Central memory CD4-positive, alpha-beta T cell (primary cell): ENCODE results near the gene EFHC1.
"Not testable (repeated sequence)": the region's sequence is repeated elsewhere in the genome, so short reads cannot be mapped to it uniquely, and the experiment has no call there.

Experiments
- DNase-seq: peaks from one replicate; pipeline ENCODE4 v3.0.0; 2022

Gene EFHC1

GRCh38 chr6:52461194-52461593 is 41.1 kb downstream of the EFHC1 start:
- not testable (repeated sequence) for DNase-seq

- DNase-seq: no peak
Measured at GRCh38 chr6:52474173-52474572, 54.0 kb downstream of the EFHC1 start.

GRCh38 chr6:52475307-52475706 is 55.2 kb downstream of the EFHC1 start:
- no peak for DNase-seq

- no peak for DNase-seq
Measured at GRCh38 chr6:52482903-52483670, 62.9 kb downstream of the EFHC1 start.

- DNase-seq: no peak
Measured at GRCh38 chr6:52483671-52484003, 63.5 kb downstream of the EFHC1 start.

- no peak for DNase-seq
Measured at GRCh38 chr6:52489881-52490280, 69.7 kb downstream of the EFHC1 start.

GRCh38 chr6:52491203-52492069 is 71.3 kb downstream of the EFHC1 start:
- no peak for DNase-seq

GRCh38 chr6:52493669-52494068 is 73.5 kb downstream of the EFHC1 start:
- DNase-seq: no peak

GRCh38 chr6:52494298-52495072 is 74.3 kb downstream of the EFHC1 start:
- DNase-seq: no peak

GRCh38 chr6:52495922-52496321 is 75.8 kb downstream of the EFHC1 start:
- DNase-seq: no peak

GRCh38 chr6:52496631-52497030 is 76.5 kb downstream of the EFHC1 start:
- DNase-seq: no peak

- DNase-seq: no peak
Measured at GRCh38 chr6:52497652-52498408, 77.7 kb downstream of the EFHC1 start.

- DNase-seq: no peak
Measured at GRCh38 chr6:52498538-52499017, 78.4 kb downstream of the EFHC1 start.

GRCh38 chr6:52499026-52499425 is 78.9 kb downstream of the EFHC1 start:
- DNase-seq: no peak

GRCh38 chr6:52499681-52500236 is 79.6 kb downstream of the EFHC1 start:
- DNase-seq: no peak

GRCh38 chr6:52500238-52501129 is 80.3 kb downstream of the EFHC1 start:
- DNase-seq: no peak

- DNase-seq: no peak
Measured at GRCh38 chr6:52502306-52503029, 82.3 kb downstream of the EFHC1 start.

GRCh38 chr6:52503323-52503747 is 83.2 kb downstream of the EFHC1 start:
- no peak for DNase-seq

- no peak for DNase-seq
Measured at GRCh38 chr6:52503851-52504781, 84.0 kb downstream of the EFHC1 start.
